ENCODE measurements around the gene ZNF830.

GRCh38 chr17:35006345-35006744 lies 45.0 kb downstream of the ZNF830 start:
- TF ChIP-seq RFX5 (IDR thresholded peaks at IDR 0.05; ENCODE audit: low read depth, low read length) = no peak
- TF ChIP-seq, protein P1, sequence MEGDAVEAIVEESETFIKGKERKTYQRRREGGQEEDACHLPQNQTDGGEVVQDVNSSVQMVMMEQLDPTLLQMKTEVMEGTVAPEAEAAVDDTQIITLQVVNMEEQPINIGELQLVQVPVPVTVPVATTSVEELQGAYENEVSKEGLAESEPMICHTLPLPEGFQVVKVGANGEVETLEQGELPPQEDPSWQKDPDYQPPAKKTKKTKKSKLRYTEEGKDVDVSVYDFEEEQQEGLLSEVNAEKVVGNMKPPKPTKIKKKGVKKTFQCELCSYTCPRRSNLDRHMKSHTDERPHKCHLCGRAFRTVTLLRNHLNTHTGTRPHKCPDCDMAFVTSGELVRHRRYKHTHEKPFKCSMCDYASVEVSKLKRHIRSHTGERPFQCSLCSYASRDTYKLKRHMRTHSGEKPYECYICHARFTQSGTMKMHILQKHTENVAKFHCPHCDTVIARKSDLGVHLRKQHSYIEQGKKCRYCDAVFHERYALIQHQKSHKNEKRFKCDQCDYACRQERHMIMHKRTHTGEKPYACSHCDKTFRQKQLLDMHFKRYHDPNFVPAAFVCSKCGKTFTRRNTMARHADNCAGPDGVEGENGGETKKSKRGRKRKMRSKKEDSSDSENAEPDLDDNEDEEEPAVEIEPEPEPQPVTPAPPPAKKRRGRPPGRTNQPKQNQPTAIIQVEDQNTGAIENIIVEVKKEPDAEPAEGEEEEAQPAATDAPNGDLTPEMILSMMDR (conservative IDR thresholded peaks at IDR 0.05; ENCODE audit: low read depth, low read length) = no peak
- TF ChIP-seq BHLHE40 (IDR thresholded peaks at IDR 0.05; ENCODE audit: low read depth, low read length) = no peak
- TF ChIP-seq MAFK (IDR thresholded peaks at IDR 0.05; ENCODE audit: low read depth, low read length) = no peak
- TF ChIP-seq CHD1 (IDR thresholded peaks at IDR 0.05; ENCODE audit: low read depth, low read length) = no peak
- TF ChIP-seq CEBPB (IDR thresholded peaks at IDR 0.05; ENCODE audit: low read depth, low read length) = no peak
- TF ChIP-seq, protein P2, sequence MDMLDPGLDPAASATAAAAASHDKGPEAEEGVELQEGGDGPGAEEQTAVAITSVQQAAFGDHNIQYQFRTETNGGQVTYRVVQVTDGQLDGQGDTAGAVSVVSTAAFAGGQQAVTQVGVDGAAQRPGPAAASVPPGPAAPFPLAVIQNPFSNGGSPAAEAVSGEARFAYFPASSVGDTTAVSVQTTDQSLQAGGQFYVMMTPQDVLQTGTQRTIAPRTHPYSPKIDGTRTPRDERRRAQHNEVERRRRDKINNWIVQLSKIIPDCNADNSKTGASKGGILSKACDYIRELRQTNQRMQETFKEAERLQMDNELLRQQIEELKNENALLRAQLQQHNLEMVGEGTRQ (IDR thresholded peaks at IDR 0.05; ENCODE audit: low read depth, low read length) = no peak
- TF ChIP-seq POLR2A (IDR thresholded peaks at IDR 0.05; ENCODE audit: low read depth, low read length) = no peak

Data from IMR-90 (cell line).